ENCODE results near the gene ZHX3.

Gene ZHX3

GRCh38 chr20:41273445-41273844 lies 44.1 kb downstream of the ZHX3 start:
- Histone ChIP-seq H3K9me2 (replicated peaks; ENCODE audit: low read depth, low read length) (no peaks in the 10 kb centered on the region), H3K36me3 (ENCODE audit: insufficient read depth, low read length) (no peaks in the 10 kb centered on the region), H3K9ac (ENCODE audit: low read depth, low read length, poor library complexity, severe bottlenecking) (no peak overlapping the region), H2AFZ (ENCODE audit: low read length) (no peak overlapping the region), H3K4me3 (ENCODE audit: low read length, poor library complexity, severe bottlenecking) (no peak overlapping the region), H3K27me3 (ENCODE audit: insufficient read depth, low read length, poor library complexity, severe bottlenecking) (no peaks in the 10 kb centered on the region), H3F3A (ENCODE audit: low read depth) (no peaks in the 10 kb centered on the region), H3K4me2 (ENCODE audit: low read depth, low read length, poor library complexity, severe bottlenecking) (no peak overlapping the region), H3K9me3 (ENCODE audit: insufficient read depth, low read depth, low read length) (no peaks in the 10 kb centered on the region), H3K4me1 (ENCODE audit: insufficient read depth, low read length, poor library complexity, severe bottlenecking) (no peaks in the 10 kb centered on the region), H3K79me2 (ENCODE audit: insufficient read depth, low read length) (no peaks in the 10 kb centered on the region), H4K20me1 (ENCODE audit: insufficient read depth, low read length, poor library complexity, severe bottlenecking) (no peaks in the 10 kb centered on the region)
- TF ChIP-seq EZH2phosphoT487 (IDR thresholded peaks at IDR 0.05; ENCODE audit: borderline replicate concordance), result no peak
- TF ChIP-seq CTCF (conservative IDR thresholded peaks at IDR 0.05; ENCODE audit: low read length), result no peak

GRCh38 chr20:41272339-41272738 lies 45.2 kb downstream of the ZHX3 start:
- Histone ChIP-seq H3K9me3 (ENCODE audit: insufficient read depth, low read depth, low read length) (no peaks in the 10 kb centered on the region), H3K9me2 (replicated peaks; ENCODE audit: low read depth, low read length) (no peaks in the 10 kb centered on the region), H3K79me2 (ENCODE audit: insufficient read depth, low read length) (no peaks in the 10 kb centered on the region), H2AFZ (ENCODE audit: low read length) (no peak overlapping the region), H3K9ac (ENCODE audit: low read depth, low read length, poor library complexity, severe bottlenecking) (no peak overlapping the region), H4K20me1 (ENCODE audit: insufficient read depth, low read length, poor library complexity, severe bottlenecking) (no peaks in the 10 kb centered on the region), H3K36me3 (ENCODE audit: insufficient read depth, low read length) (peaks cover 6% of the 10 kb centered on the region; the same call in 1 of the 2 replicates), H3K4me3 (ENCODE audit: low read length, poor library complexity, severe bottlenecking) (no peak overlapping the region), H3K27me3 (ENCODE audit: insufficient read depth, low read length, poor library complexity, severe bottlenecking) (no peaks in the 10 kb centered on the region), H3K4me2 (ENCODE audit: low read depth, low read length, poor library complexity, severe bottlenecking) (no peak overlapping the region), H3F3A (ENCODE audit: low read depth) (no peaks in the 10 kb centered on the region), H3K4me1 (ENCODE audit: insufficient read depth, low read length, poor library complexity, severe bottlenecking) (no peaks in the 10 kb centered on the region)
- TF ChIP-seq EZH2phosphoT487 (IDR thresholded peaks at IDR 0.05; ENCODE audit: borderline replicate concordance) (no peak), CTCF (conservative IDR thresholded peaks at IDR 0.05; ENCODE audit: low read length) (no peak)

DNA sequence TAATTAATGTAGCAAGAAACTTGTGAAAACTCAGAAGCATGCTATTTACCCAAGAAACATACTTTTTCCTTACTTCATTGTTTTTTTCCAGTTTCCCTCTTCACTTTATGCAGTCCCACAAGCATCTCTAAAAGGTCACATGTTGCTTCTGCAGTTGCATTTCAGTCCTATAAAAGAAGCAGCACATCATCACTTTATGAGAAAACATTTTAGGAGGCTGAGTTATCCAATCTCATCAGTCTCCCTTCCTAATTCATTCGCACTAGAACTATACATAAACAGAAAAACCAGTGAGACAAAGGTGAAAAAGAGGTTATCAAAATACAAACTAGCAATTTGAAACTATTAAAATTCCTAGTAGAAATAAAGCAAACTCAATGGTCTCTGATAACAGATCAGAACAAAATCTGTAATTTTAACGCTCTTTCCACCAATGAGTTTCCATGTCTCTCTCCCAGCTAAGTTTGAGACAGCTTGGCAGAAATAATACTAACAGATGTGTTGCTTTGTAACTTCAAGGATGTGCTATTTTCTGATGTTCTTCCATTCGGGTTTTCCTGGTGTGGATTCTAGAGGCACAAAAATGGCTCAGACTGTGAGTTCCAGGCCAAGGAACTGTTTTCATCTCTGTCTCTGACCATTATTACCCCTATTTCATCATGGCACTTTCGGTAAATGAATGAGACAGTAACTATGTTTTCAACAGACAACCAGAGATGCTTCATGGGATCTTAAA lies 48.4 kb downstream of the ZHX3 start:
- no peak overlapping the region for H2AFZ ChIP-seq (ENCODE audit: low read length)
- H3K9me3 ChIP-seq (ENCODE audit: insufficient read depth, low read depth, low read length), result no peaks in the 10 kb centered on the region
- no peaks in the 10 kb centered on the region for H3F3A ChIP-seq (ENCODE audit: low read depth)
- peaks cover 8% of the 10 kb centered on the region; the same call in 1 of the 2 replicates for H3K36me3 ChIP-seq (ENCODE audit: insufficient read depth, low read length)
- no peaks in the 10 kb centered on the region for H3K4me1 ChIP-seq (ENCODE audit: insufficient read depth, low read length, poor library complexity, severe bottlenecking)
- no peaks in the 10 kb centered on the region for H3K27me3 ChIP-seq (ENCODE audit: insufficient read depth, low read length, poor library complexity, severe bottlenecking)
- no peaks in the 10 kb centered on the region for H3K79me2 ChIP-seq (ENCODE audit: insufficient read depth, low read length)
- H3K4me2 ChIP-seq (ENCODE audit: low read depth, low read length, poor library complexity, severe bottlenecking), result no peak overlapping the region
- H3K4me3 ChIP-seq (ENCODE audit: low read length, poor library complexity, severe bottlenecking), result no peak overlapping the region
- no peak for TF ChIP-seq CTCF (conservative IDR thresholded peaks at IDR 0.05; ENCODE audit: low read length)
- no peak for TF ChIP-seq EZH2phosphoT487 (IDR thresholded peaks at IDR 0.05; ENCODE audit: borderline replicate concordance)
- no peaks in the 10 kb centered on the region for H3K9me2 ChIP-seq (replicated peaks; ENCODE audit: low read depth, low read length)
- no peaks in the 10 kb centered on the region for H4K20me1 ChIP-seq (ENCODE audit: insufficient read depth, low read length, poor library complexity, severe bottlenecking)
- H3K9ac ChIP-seq (ENCODE audit: low read depth, low read length, poor library complexity, severe bottlenecking), result no peak overlapping the region
